Natural killer cell treated with Interleukin-12 subunit alpha and Interleukin-12 subunit beta and Interleukin-15 and Interleukin-18, amount 100 ng/mL, for 72 hours (primary cell): ENCODE results near the gene MEI4. TPM values are rescaled to one million over a fixed set of nuclear protein-coding genes. Genes with fewer than 3 reads are reported as not detected.
"Not testable (repeated sequence)": the region's sequence is repeated elsewhere in the genome, so short reads cannot be mapped to it uniquely, and the experiment has no call there.

Experiments
- ATAC-seq, 2 donors: fragments of 150-1000 bp; cut with Tn5 transposase in 1 of 2; sonication (Bioruptor Pico), chemical (Tn5 transposase) in 1 of 2; 2 replicates each; pipeline ENCODE4 v1.10.0; 2021
- DNase-seq: peaks from one replicate; pipeline ENCODE4 v3.0.0; 2022; ENCODE audit warnings: low spot score
- H3K27ac Mint-ChIP-seq, 2 donors: 1 replicate in 1 of 2; 2 replicates in 1 of 2; pipeline ENCODE4 v1.8.0; 2022; ENCODE audit warnings: mixed read lengths in 2 of 2, mild to moderate bottlenecking in 1 of 2, moderate library complexity in 1 of 2
- H3K27me3 Mint-ChIP-seq, 2 donors: 1 replicate in 1 of 2; 2 replicates in 1 of 2; pipeline ENCODE4 v1.8.0; 2022; ENCODE audit warnings: mixed read lengths in 2 of 2
- H3K36me3 Mint-ChIP-seq: one replicate; pipeline ENCODE4 v1.8.0; 2022; ENCODE audit warnings: mixed read lengths
- H3K4me1 Mint-ChIP-seq, 2 donors: 1 replicate in 1 of 2; 2 replicates in 1 of 2; pipeline ENCODE4 v1.8.0; 2022; ENCODE audit warnings: low read depth in 2 of 2, mixed read lengths in 2 of 2, mild to moderate bottlenecking in 1 of 2
- H3K4me3 Mint-ChIP-seq: one replicate; pipeline ENCODE4 v1.8.0; 2022; ENCODE audit warnings: mixed read lengths
- H3K9me3 Mint-ChIP-seq: 2 replicates; pipeline ENCODE4 v1.8.0; 2022; ENCODE audit warnings: mixed read lengths
- total RNA-seq, 2 donors: library from RNA; stranded (reverse); gene quantifications; one replicate each; pipeline ENCODE4 v1.2.3, GENCODE V29; 2022

The MEI4 gene
- total RNA-seq, 2 donors from 2014 or later, result not detected

DNA sequence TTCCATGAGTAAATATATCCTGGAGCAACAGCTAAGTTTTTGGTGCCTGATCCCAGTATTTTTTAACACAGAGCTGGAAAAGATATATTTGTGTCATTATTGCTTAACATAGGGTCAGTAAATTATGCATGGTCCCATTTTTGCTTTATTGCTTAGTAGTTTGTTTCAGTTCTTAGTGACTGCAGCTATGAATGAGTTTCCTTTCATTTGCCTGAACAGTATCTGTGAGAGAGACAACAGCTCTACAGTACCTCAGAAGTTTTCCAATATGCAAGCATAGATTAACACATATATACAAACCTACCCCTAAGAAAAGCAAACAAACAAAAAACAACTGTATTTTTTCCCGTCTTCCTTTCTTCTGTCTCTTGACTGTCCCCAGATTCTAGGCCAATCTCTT, 160.3 kb downstream of the MEI4 start:
- Mint-ChIP-seq H3K4me1 (no peaks in the 10 kb centered on the region), H3K36me3 (peaks cover 5% of the 10 kb centered on the region), H3K27me3 (no peaks in the 10 kb centered on the region), H3K4me3 (no peak overlapping the region), H3K9me3 (peaks cover 11% of the 10 kb centered on the region), H3K27ac (no peak overlapping the region)
- ATAC-seq (no peak), DNase-seq (no peak)

GRCh38 chr6:77814119-77814518, 161.3 kb downstream of the MEI4 start:
- Mint-ChIP-seq H3K27ac (no peak overlapping the region), H3K27me3 (no peaks in the 10 kb centered on the region), H3K9me3 (peaks cover 7% of the 10 kb centered on the region), H3K4me1 (no peaks in the 10 kb centered on the region), H3K4me3 (no peak overlapping the region), H3K36me3 (no peaks in the 10 kb centered on the region)
- ATAC-seq (no peak), DNase-seq (no peak)

GRCh38 chr6:77815531-77815930, 162.7 kb downstream of the MEI4 start:
- no peak overlapping the region for H3K4me3 Mint-ChIP-seq
- peaks cover 3% of the 10 kb centered on the region for H3K9me3 Mint-ChIP-seq
- no peaks in the 10 kb centered on the region for H3K36me3 Mint-ChIP-seq
- no peak for DNase-seq
- no peak overlapping the region for H3K27ac Mint-ChIP-seq
- no peaks in the 10 kb centered on the region for H3K27me3 Mint-ChIP-seq
- no peaks in the 10 kb centered on the region for H3K4me1 Mint-ChIP-seq
- no peak for ATAC-seq

DNA sequence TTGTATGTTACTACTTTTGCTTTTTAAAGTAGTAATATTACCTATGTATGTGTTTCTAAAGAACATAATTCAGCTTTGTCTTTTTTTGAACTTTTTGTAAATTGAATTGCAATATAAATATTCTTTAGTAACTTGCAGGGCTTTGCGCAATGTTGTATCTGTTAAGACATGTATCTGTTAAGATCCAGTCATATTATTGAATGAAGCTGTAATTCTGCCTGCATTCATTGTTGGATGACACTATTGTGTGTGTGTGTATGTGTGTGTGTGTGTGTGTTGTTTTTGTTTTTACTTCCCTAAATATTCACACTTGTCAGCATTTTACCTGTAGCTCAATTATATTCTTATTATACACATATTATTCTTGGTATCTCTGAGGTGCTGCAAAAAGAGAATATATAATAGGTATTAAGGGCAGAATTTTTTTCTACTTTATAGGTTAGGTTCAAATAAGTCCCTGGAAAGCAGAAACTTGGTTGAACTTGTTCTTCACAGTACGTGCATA, 164.0 kb downstream of the MEI4 start:
- DNase-seq (no peak), ATAC-seq (no peak)
- H3K27ac Mint-ChIP-seq, result no peak overlapping the region
- H3K36me3 Mint-ChIP-seq, result no peaks in the 10 kb centered on the region
- H3K4me3 Mint-ChIP-seq, result no peak overlapping the region
- no peaks in the 10 kb centered on the region for H3K27me3 Mint-ChIP-seq
- peaks cover 3% of the 10 kb centered on the region for H3K9me3 Mint-ChIP-seq
- no peaks in the 10 kb centered on the region for H3K4me1 Mint-ChIP-seq

DNA sequence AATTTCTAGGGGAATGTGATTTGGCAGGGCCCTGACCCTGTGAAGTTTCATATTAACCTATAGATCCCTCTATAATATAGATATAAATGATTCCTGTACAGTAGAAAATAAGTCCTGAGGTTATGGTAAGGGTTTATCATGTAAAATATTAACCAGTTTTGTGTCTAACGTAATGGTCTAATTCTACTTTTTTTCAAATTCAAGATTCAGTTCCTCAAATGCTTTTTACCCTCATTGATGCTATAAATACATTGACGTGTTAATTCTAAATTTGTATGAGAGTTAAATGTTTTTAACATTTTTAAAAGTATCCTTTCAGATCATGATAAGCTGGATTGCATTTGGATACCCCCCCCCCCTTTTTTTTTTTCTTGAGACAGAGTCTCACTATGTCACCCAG, 169.4 kb downstream of the MEI4 start:
- DNase-seq, result no peak
- peaks cover 3% of the 10 kb centered on the region for H3K9me3 Mint-ChIP-seq

DNA sequence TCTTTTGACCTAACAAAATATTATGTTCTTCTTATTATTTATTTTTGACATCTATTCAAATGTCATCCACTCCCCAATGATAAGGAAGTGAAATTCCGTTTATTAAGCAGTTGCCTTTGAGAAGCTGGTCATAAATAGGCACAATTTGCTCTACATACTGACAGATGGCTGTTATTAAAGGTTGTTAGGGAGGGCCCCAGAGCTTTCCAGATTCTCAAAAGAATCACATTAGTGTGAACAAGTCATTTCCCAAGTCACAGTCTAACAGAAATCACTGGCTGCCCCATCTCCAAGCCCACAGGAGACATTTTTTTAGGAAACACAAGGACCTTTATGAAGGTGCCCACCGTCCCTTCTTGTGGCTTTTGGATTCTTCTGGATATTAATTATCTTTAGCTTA, 172.4 kb downstream of the MEI4 start:
- Mint-ChIP-seq H3K9me3 (peaks cover 4% of the 10 kb centered on the region), H3K27ac (no peak overlapping the region), H3K4me3 (no peak overlapping the region), H3K4me1 (no peaks in the 10 kb centered on the region), H3K27me3 (no peaks in the 10 kb centered on the region), H3K36me3 (no peaks in the 10 kb centered on the region)
- ATAC-seq (no peak), DNase-seq (no peak)

More for the DNA sequence above, 169.4 kb downstream of the MEI4 start:
- Mint-ChIP-seq H3K27me3 (no peaks in the 10 kb centered on the region), H3K4me1 (no peaks in the 10 kb centered on the region), H3K4me3 (no peak overlapping the region), H3K27ac (no peak overlapping the region), H3K36me3 (no peaks in the 10 kb centered on the region)
- ATAC-seq, result no peak

DNA sequence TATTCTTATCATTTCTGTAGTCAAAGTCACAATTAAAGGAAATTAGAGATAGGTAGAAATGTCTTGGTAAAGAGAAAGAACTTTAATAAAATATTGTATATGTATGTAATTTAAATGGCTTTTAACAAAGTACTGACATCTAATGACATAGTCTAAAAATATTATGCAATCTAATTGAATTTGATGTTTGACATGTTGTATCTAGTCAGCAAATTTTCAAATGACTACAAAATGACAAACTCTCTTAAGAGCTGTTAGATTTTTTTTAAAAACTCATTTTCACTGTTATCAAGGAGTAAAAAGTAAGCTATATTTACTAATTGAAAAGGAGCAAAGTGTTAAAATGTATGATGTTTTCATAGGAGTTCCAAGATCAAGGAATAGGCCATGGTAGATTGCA, 176.9 kb downstream of the MEI4 start:
- Mint-ChIP-seq H3K4me1 (no peaks in the 10 kb centered on the region), H3K27ac (no peak overlapping the region), H3K27me3 (no peaks in the 10 kb centered on the region), H3K36me3 (no peaks in the 10 kb centered on the region), H3K4me3 (no peak overlapping the region), H3K9me3 (peaks cover 13% of the 10 kb centered on the region)
- no peak for ATAC-seq
- no peak for DNase-seq

GRCh38 chr6:77833749-77834148, 180.9 kb downstream of the MEI4 start:
- H3K36me3 Mint-ChIP-seq, result not testable (repeated sequence)

DNA sequence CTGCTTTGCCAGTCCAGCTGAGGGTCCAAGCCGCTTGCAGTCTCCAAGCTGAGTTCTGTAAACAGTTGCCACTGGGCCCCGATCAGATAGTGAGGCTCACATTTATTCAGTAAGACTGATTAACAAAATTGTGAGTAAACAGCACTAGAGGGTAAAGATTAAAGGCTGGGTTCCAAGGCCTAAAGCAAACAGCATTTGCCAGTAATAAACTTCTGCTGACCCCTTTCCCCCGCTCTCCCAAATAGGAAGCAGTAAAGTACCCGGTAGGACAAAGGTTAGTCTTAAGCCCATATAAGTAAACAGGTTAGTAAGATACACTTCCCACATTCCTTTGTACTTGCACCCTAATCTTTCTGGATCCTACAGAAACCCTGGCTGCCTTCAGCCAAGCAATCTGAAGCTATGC, 181.8 kb downstream of the MEI4 start:
- no peak for DNase-seq
- Mint-ChIP-seq H3K9me3 (peaks cover 17% of the 10 kb centered on the region), H3K4me1 (no peaks in the 10 kb centered on the region), H3K27me3 (no peaks in the 10 kb centered on the region), H3K4me3 (no peak overlapping the region), H3K36me3 (no peaks in the 10 kb centered on the region), H3K27ac (no peak overlapping the region)
- no peak for ATAC-seq

More at GRCh38 chr6:77833749-77834148, 180.9 kb downstream of the MEI4 start:
- not testable (repeated sequence) for H3K4me3 Mint-ChIP-seq, H3K27me3 Mint-ChIP-seq, ATAC-seq, DNase-seq, H3K4me1 Mint-ChIP-seq, H3K27ac Mint-ChIP-seq
- H3K9me3 Mint-ChIP-seq, result peaks cover 17% of the 10 kb centered on the region

DNA sequence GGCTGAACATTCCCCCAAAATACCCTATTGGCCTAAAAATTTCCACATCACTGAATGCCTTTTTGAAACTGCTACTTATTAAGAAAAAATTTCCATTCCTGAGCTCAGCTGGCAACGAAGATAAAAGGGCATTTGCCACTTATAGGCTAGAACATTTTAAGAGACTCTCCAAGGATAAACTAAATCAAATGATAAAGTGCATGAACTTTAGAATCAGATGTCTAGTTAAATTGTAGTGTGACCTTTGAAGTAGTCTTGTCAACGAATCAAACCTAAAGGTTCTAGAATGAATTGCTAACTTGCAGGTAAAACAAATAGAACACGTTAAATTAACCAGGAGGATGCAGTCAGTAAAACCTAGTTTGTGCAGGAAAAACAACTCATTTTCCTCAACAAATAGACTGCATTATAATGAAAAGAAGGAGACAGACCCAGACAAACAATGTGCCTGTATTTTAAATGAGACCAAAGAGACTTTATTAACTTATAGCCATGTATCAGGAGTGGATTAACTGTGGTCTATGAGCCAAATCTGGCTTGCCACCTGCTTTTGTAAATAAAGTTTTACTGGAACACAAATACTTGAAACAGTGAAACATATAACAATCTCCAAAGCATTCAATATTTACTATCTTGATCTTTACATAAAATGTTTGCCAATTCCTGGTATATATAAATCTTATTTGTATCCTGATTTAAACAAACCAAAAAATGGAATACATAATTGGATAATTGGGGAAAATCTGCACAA, 184.4 kb downstream of the MEI4 start:
- Mint-ChIP-seq H3K27me3 (no peaks in the 10 kb centered on the region), H3K27ac (no peak overlapping the region), H3K4me3 (no peak overlapping the region), H3K36me3 (no peaks in the 10 kb centered on the region), H3K9me3 (peaks cover 4% of the 10 kb centered on the region), H3K4me1 (no peaks in the 10 kb centered on the region)
- ATAC-seq (no peak), DNase-seq (no peak)

GRCh38 chr6:77839292-77839691, 186.5 kb downstream of the MEI4 start:
- Mint-ChIP-seq H3K9me3 (peaks cover 4% of the 10 kb centered on the region), H3K36me3 (no peaks in the 10 kb centered on the region), H3K27me3 (no peaks in the 10 kb centered on the region), H3K27ac (no peak overlapping the region), H3K4me1 (no peaks in the 10 kb centered on the region), H3K4me3 (no peak overlapping the region)
- ATAC-seq (no peak), DNase-seq (no peak)

DNA sequence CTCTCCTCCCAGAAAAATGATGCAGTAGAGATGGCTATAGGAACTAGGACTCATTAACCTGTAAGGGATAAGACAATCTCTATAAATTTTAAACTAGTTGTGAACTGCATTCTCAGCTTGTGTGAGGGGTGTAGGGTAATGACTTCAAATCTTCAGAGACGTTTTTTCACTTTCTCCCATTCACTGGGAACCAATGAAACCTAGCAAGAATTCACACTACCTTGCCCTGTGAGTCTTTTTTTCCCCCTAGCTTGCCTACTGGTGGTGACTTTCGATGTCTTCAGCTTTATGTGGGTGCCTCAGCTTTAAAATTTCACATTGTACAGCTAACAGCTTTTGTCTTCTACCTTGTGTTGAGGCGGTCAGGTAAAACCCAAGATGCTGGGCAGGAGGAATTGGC, 192.0 kb downstream of the MEI4 start:
- ATAC-seq (no peak), DNase-seq (no peak)
- Mint-ChIP-seq H3K4me1 (no peaks in the 10 kb centered on the region), H3K27ac (no peak overlapping the region), H3K4me3 (no peak overlapping the region), H3K36me3 (no peaks in the 10 kb centered on the region), H3K27me3 (no peaks in the 10 kb centered on the region), H3K9me3 (peaks cover 18% of the 10 kb centered on the region)

GRCh38 chr6:77853401-77853800, 200.6 kb downstream of the MEI4 start:
- Mint-ChIP-seq H3K4me3 (no peak overlapping the region), H3K9me3 (peaks cover 13% of the 10 kb centered on the region), H3K4me1 (no peaks in the 10 kb centered on the region), H3K27ac (no peak overlapping the region), H3K27me3 (no peaks in the 10 kb centered on the region), H3K36me3 (no peaks in the 10 kb centered on the region)
- DNase-seq (no peak), ATAC-seq (no peak)

DNA sequence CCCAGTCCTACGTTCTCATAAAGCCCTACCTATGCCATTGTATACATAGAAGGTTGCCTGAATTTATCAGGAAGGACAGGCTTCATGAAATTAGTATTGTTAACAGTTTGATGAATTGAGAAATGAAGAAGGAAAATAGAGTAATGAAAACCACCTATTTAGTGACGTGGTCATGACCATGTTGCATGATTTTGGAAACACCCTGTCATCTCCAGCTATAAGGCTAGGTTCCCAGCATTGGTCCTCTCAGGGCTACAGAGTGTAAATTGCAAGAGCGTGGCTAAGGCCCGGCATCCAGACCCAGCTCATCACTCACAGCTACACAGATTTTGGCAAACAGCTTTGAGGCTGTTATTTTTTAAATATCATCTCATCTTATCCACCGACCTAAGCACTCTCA, 203.6 kb downstream of the MEI4 start:
- H3K4me1 Mint-ChIP-seq, result no peaks in the 10 kb centered on the region
- no peaks in the 10 kb centered on the region for H3K27me3 Mint-ChIP-seq
- H3K4me3 Mint-ChIP-seq, result no peak overlapping the region
- peaks cover 5% of the 10 kb centered on the region for H3K36me3 Mint-ChIP-seq
- no peak for ATAC-seq
- DNase-seq, result no peak
- H3K27ac Mint-ChIP-seq, result no peak overlapping the region
- H3K9me3 Mint-ChIP-seq, result peaks cover 15% of the 10 kb centered on the region

- H3K27ac Mint-ChIP-seq, result no peak overlapping the region
Observed at GRCh38 chr6:77857421-77857820, 204.6 kb downstream of the MEI4 start.

More at GRCh38 chr6:77857421-77857820, 204.6 kb downstream of the MEI4 start:
- no peak for DNase-seq
- Mint-ChIP-seq H3K27me3 (no peaks in the 10 kb centered on the region), H3K9me3 (peaks cover 19% of the 10 kb centered on the region), H3K36me3 (peaks cover 5% of the 10 kb centered on the region), H3K4me3 (no peak overlapping the region), H3K4me1 (no peaks in the 10 kb centered on the region)
- ATAC-seq, result no peak
